Stimulated activated CD8-positive, alpha-beta memory T cell treated with anti-CD3 and anti-CD28 coated beads, Interleukin-4, amount 100 ng/mL, for 24 hours (primary cell): ENCODE data around the gene ATM.
A peak's percentile ranks its signal among the peaks of the same experiment; 100 is the strongest.
"Not testable (repeated sequence)": the region's sequence is repeated elsewhere in the genome, so short reads cannot be mapped to it uniquely, and the experiment has no call there.

Experiments used
- DNase-seq: peaks from one replicate; pipeline ENCODE4 v3.0.0-alpha.2; 2020; ENCODE audit warnings: low read depth

ATM gene

DNA sequence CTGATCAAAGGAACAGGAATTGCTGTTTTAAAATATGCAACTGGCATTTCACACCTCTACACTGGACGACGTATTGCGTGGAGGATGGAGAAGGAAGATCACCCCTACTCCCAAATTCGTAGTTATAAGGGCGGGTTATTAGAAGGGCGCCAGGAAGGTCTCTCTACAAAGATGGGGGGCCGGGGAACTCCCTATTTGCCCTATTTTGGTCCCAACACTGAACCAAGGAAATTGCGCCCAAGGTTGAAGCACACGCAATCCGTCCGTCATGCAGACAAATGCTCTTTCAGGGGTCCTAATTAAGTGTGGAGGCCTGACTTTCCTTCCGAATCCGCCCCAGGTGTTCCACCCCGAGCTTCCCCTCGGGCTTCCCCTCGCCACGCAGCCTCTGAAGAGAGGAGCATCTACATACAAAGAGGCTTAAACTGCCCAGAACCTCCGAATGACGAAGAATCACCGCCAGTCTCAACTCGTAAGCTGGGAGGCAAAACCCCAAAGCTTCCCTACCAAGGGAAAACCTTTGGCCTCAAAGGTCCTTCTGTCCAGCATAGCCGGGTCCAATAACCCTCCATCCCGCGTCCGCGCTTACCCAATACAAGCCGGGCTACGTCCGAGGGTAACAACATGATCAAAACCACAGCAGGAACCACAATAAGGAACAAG is 825 bp upstream of the ATM start:
- DNase-seq = no peak

DNA sequence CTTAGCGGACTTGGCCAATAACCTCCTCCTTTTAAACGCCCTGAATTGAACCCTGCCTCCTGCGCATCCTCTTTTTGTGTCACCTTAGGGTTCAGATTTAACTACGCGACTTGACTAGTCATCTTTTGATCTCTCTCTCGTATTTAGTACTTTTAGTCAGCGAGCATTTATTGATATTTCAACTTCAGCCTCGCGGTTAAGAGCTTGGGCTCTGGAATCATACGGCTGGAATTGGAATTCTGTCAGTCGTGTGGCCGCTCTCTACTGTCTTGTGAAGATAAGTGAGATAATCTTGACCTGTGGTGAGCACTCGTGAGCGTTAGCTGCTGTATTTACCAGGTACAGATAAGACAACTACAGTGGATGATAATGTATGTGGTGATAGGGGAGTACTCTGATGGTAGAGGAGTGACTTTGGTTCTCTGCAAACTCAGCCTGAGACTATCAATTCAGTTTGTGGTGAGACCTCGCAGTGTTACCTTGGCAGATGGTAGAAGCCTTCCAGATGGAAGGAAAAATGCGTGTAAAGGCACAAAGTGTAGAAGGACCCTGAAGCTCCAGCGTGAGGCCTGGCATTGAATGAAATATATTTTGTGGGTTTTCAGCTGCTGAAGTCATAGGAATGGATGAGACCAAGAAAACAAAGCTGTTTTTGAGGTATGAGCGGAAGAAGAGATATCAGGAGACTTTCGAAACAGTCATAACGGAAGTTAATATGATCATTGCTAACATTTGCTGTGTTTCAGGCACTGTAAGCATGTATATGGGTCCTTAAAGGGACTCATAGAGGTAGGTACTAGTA is 682 bp downstream of the ATM start:
- no peak for DNase-seq

DNA sequence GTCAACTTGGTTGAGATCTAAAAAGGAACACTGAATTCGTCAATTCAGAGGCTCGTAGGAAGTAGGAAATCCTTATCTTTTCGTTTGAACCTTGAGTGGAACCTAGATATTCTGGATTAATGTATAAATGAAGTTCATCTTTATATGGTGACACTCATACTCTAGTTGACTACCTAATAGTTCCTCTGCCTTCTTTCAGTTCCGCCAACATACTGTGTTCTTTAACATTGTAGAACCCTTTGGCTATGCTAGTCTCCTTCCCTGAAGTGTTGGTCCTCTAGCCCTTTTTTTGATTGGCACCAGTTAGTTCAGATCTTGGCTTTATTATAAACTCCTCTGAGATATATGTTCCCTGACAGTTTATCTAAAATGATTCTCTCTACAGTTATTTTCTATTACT is 1.5 kb downstream of the ATM start:
- no peak for DNase-seq

GRCh38 chr11:108224911-108225786 is 2.3 kb downstream of the ATM start:
- no peak for DNase-seq

GRCh38 chr11:108226036-108226435 is 3.2 kb downstream of the ATM start:
- no peak for DNase-seq

GRCh38 chr11:108228251-108228650 is 5.4 kb downstream of the ATM start:
- no peak for DNase-seq

DNA sequence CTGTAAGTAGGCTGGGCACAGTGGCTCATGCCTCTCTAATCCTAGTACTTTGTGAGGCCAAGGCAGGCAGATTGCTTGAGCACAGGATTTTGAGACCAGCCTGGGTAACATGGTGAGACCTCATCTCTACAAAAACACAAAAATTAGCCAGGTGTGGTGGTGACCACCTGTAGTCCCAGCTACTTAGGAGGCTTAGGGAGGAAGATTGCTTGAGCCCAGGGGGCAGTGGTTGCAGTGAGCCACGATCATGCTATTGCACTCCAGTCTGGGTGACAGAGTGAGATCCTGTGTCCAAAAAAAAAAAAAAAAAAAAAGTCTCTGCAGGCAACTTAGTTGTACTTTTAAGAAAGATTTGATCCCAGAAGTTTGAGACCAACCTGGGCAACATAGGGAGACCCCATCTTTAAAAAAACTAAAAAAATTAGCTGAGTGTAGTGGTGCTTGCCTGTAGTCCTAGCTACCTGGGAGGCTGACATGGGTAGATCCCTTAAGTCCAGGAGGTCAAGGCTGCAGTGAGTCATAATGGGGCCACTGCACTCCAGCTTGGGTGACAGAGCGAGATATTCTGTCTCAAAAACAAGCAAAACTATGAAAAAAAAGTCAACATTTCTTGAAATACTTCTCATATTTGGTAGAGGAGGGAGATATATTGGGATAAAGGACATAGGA is 10.5 kb downstream of the ATM start:
- no peak for DNase-seq

- DNase-seq = no peak
Measured at GRCh38 chr11:108235192-108235591, 12.3 kb downstream of the ATM start.

DNA sequence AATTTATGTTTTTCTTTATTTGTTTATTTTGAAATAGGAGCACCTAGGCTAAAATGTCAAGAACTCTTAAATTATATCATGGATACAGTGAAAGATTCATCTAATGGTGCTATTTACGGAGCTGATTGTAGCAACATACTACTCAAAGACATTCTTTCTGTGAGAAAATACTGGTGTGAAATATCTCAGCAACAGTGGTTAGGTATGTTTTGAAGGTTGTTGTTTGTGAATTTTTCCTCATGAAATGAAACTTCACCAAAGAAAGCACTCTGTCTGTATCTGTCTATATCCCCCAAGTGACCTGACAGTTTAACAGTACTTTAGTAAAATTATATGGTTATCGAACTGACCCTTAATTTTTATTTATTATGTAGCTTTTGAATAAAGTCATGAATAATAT is 12.8 kb downstream of the ATM start:
- no peak for DNase-seq

- no peak for DNase-seq
Measured at GRCh38 chr11:108237058-108237481, 14.2 kb downstream of the ATM start.

DNA sequence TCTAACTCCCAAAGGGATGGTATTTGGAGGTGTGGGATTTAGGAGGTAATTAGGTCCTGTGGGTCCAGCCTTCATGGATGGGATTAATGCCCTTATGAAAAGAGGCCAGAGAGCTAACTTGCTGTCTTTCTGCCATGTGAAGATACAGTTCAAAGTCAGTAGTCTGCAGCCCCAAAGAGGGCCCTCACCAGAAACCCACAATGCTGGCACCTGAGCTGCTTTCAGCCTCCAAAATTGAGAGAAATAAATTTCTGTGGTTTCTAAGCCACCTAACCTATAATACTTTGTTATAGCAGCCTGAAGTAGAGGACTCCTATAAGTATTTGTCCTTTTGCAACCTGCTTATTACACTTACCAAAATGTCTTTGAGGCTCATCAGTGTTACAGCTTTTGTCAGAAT is 16.2 kb downstream of the ATM start:
- no peak for DNase-seq

DNA sequence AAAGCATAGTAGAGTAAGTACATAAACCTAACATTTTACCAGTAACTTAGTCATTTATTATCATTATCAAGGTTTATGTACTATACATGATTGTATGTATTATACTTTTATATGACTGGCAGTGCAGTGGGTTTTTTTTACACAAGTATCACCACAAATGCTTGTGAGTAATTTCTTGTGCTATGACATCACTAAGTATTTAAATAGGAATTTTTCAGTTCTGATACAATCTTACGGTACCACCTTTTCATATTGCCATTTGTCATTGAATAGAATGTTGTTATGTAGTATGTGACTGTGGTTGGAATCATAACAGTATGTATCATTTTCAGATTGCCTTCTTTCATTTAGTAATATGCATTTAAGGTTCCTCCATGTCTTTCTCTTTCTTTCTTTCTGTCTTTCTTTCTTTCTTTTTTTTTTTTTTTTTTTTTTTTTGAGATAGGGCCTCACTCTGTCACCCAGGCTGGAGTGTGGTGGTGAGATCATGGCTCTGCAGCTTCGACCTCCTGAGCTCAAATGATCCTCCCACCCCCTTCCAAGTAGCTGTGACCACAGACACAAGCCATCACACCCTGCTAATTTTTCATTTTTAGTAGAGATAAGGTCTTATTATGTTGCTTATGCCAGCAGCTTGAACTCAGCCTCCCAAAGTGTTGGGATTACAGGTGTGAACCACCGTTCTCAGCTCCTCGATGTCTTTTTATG is 18.6 kb downstream of the ATM start:
- DNase-seq = peak; percentile 32

GRCh38 chr11:108242422-108242821 is 19.6 kb downstream of the ATM start:
- DNase-seq = no peak

DNA sequence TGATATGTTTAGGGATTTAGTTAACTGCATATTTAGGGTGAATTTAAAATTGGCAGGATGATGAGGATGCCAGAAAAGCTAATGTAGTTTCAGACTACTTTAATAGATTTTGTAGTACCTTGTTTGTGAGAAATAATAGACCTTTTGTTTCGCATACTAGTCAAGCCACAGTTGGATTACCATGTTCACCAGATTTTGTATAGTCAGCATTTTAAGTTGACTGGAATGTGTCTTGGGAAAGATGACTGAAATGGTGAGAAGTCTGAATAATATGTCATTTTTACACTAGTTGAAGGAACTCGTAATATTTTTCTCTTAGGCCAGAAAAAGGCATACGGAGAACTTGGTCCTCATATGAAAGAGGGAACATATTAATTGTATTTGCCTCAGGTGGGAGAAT is 23.4 kb downstream of the ATM start:
- DNase-seq = no peak

DNA sequence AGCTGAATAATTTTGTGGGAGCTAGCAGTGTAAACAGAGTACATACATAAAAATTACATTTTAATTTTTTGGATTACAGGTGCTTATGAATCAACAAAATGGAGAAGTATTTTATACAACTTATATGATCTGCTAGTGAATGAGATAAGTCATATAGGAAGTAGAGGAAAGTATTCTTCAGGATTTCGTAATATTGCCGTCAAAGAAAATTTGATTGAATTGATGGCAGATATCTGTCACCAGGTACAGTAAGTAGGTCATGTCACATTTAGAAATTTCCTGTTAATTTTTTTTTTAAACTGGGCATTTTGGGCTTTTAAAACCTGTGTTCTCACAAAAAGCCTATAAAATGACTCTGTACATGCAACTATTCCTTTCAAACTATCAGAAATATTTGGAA is 24.0 kb downstream of the ATM start:
- DNase-seq = no peak

DNA sequence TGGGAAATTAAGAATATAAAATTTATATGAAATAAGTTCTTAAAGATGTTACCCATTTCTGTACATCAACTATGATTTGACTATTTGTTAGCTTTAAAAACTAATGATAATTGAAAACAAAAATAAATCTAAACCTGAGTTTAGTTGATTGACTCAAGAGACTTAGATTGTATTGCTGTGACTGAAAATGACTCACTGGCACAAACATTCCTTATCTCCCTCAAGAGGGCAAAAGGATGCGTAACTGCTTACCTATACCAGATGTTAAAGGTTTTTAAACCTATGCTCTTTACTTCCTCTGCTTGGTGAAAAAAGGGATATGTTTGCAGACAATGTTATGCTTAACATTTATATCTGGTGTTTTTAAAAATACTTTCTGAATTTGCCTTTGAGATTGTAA is 30.3 kb downstream of the ATM start:
- no peak for DNase-seq

DNA sequence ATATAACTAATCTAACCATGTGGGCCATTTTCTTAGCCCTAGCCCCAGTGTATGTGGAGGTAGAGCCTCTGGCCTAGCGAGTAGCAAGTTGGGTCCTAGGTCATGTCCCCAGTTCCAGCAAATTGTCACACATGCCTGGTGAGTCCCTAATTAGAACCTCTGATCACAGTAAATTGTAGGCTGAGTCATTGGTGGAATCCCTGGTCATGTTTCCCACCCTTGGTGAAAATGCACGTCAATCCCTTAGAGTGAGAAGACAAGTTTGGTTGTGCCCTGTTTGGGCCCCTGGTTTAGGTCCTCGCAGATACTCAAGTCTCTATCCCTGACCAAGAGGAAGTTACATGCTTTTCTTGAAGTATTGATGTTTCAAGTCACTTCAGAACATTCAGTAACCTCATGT is 46.7 kb downstream of the ATM start:
- DNase-seq = no peak

- DNase-seq = not testable (repeated sequence)
Measured at GRCh38 chr11:108276985-108277616, 54.2 kb downstream of the ATM start.

DNA sequence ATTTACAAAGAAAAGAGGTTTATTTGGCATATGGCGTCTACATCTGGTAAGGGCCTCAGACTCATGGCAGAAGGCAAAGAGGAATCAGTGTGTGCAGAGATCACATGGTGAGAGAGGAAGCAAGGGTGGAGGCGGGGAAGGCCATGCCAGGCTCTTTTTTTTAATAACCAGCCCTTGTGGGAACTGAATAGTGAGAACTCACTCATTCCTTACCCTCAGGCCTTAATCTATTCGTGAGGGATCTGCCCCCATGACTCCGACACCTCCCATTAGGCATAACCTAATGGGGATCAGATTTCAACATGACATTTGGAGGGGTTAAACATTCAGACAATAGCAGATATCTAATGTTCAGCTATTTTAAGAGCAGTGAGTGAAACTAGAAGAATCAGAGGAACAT is 55.7 kb downstream of the ATM start:
- no peak for DNase-seq

- DNase-seq = no peak
Measured at GRCh38 chr11:108278954-108279353, 56.1 kb downstream of the ATM start.

GRCh38 chr11:108286370-108286769 is 63.5 kb downstream of the ATM start:
- DNase-seq = no peak
